Activated CD4-positive, alpha-beta T cell treated with anti-CD3 and anti-CD28 coated beads, Interleukin-10, Interleukin-2, amounts not matched to agents 100 ng/mL and 50 ng/mL, durations not matched to agents 16 hours and 8 hours (primary cell): ENCODE results near the gene CHD5.

Experiments used
- DNase-seq: peaks from one replicate; pipeline ENCODE4 v3.0.0-alpha.2; 2020

CHD5 gene

DNA sequence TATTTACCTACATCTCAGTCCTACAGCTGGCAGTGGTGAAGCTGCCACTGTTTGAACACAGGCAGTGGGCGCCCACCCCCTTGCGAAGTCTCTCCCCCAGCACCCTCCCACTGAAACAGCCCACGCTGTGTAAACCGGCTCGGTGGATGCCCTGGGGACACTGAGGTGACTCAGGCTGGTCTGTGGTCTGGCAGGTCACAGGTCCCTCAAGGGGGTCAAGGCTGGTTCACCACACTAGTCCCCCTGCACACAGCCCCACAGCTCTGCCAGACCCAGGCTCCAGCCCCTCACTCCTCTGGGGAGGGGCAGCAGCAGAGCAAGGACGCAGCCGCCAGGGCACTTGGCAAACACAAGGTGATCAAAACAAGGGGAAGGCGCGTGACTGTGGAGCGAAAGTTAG lies 7.6 kb downstream of the CHD5 start:
- DNase-seq, result no peak

DNA sequence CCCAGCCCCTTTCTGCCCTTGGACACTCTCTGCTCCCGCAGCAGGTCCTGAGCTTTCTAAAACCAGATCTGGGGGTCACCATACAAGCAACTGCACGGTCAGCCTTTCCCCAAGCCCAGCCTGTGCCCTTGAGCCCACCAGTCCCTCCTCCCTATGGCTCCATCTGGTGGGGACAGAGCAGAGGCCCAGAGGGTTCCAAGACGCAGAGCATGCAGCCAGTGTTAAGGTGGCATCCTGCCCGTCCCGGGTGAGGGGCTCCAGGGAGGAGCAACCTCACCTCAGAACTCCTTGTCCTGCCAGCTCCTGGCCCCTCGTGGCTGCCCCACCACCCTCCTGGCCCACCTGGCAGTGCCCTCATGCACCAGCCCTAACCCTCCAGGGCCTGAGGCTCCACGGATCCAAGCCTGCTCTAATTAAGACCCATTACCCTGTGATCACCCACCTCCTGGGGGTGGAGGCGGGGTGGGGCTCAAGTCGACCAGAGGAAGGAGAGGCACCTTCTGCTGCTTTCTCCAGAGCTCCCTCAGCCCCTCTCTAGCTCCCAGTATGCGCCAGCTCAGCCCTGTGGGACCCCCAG lies 8.5 kb downstream of the CHD5 start:
- no peak for DNase-seq

DNA sequence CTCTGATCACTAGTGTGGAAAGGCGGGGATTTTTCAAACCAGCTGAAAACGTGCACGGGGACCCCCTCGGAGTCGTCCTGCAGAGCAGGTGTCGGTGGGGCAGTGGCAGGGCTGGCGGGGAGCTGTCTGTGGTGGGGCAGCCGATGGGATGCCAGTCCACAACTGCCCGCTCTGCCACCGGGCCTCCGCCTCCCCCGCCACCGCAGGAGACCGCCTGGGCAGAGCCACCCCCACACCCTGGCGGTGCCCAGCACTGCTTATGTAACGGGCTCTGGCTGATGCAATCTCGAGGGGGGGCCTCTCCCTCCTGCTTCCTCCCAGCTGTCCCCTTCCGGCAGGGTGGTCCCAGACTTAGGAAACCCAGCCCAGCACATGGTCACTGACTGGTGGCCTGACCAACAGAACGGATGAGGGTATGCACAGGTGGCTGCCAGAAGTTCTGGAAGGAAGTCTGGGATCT lies 9.3 kb downstream of the CHD5 start:
- no peak for DNase-seq

DNA sequence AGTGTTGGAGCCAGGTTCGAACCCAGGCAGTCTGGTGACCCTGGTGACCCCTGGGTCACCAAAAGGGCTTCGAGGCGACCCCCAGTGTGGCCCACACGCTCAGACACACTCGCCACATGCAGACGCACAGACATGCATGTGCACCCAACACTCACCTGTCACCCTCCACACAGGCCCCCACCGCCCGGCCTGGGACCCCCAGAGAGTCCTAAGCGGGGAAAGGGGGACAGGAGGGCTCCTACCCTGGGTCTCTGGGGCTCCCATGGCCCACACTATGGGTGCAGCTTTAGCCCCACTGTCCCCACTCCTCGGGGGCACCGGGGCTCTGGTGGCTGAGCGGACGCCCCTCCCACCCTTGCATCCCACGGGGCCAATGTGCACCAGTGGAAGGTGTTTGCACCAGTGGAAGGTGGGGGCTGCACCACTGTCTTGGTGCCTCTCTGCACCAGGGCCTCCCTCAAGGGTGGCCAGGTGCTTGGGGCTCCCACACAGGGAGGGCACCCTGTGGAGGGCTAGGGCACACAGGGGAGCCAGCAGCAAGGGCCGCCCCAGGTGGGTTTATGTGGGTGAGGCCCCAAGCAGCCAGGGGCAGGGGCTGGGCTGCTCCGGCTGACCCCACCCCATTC lies 9.9 kb downstream of the CHD5 start:
- DNase-seq, result no peak

DNA sequence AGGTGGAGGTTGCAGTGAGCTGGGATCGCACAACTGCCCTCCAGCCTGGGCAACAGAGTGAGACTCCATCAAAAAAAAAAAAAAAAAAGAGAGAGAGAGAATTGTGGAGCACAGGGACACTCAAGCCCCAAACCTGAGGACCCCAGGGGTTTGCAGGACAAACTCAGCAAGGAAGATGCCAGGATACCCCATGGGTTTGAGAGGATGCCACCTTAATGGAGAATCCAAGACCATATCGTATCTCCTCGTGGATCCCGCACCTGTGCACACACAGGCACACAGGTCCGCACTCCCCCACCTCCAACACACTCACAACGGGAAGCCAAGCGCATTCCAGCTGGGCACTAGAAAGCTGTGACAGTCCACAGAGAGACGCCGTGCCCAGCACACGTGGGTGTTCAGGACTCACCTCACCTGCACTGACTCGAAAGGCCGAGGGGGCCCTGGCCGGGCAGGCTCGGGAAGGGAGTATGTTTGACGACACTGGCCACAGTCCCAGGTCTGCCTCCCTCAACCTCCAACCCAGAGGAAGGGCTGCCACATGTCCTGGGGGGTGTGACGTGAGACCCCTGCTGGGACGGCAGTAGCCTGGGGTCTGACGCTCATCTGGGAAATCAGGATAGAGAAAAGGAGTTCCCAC lies 11.1 kb downstream of the CHD5 start:
- DNase-seq, result no peak

DNA sequence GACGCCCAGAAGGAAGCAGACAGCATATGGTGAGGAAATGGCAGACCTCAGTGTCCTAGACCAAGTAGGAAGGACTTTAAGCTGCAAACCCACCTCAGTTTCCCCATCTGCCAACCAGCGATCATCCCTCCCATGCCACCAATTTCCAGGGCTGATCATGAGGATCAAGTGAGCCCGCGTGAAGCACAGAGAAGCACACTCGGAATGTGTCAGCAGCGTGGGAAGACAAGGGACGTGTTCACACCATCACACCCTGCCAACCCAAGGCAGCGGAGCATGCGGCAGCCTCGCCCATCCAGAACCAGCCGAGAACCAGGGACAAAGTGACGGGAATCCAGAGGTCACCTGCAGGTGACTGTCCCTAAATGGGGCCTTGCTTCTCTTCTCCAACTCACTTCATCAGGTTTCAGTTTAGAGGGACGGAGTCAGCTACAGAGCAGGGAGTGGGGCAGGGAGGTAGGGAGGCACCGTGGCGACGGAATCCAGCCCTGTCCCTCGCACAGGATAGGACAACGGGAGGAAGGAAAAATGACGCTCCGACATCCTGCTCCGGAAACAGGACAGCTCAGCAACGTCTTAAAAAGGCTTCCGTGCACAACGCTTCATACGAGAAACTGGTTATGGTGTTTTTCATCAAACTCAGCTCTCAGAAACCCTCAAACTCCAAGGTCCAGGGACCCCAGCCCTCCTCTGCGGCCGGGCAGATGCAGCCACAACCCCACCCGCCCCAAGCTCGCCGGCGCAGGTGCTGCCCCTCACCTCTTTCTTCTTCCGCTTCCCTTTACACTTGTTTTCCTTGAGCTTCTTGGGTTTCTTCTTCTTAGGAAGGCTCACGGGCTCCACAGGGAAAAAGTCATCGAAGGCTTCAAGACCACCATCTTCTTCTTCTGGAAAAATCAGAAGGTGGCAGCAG lies 12.5 kb downstream of the CHD5 start:
- no peak for DNase-seq

DNA sequence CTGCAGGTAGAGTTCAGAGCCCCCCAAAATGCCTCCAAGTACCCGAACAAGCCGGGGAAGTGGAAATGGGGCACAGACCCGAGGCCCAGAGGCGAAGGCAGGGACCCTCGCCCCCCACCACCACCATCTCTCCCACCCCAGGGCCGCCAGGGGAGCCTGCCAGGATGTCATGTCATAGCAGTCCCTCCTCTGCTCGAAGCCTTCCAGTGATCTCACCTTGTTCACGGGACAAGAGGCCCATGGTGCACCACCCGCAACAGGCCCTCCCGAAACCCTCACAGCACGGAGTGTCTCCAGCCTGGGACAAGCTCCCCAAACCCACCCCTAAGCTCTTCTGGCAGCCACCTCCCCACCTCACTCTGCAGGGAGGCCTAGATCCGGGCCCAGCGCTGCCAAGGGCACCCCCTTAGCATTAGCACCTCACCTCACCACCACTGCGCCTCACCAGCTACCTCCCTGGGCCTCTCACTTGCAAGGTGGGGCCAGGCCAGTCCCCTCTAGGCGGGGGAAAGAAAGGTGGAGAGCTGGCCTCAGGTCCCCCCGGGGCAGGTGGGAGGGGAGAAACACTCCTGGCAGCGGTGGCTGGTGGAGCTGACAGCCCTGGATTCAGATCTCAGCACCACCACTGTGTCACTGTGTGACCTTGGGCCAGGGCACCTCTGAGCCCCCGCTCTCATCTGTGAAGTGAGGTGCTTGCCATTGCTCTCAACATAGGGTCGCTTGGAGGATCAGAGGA lies 13.3 kb downstream of the CHD5 start:
- DNase-seq, result no peak

DNA sequence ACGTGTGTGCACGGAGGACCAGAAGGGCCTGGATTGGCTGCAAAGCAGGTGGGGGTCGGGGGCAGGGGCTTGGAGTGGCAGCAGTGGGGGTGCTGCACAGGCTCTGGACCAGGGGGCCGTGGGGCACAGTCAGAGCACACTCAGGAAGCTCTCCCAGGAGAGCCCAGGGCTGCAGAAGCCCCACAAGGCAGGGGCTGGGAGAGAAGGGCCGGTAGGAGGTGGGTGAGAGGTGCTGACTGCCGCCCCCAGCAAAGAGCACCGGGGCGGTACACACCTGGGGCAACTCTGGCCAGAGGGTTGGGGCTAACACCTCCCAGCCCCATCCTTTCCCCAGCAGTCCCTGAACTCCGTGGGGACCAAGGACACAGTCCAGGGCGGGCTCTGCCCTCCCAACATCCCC lies 13.9 kb downstream of the CHD5 start:
- DNase-seq, result no peak

DNA sequence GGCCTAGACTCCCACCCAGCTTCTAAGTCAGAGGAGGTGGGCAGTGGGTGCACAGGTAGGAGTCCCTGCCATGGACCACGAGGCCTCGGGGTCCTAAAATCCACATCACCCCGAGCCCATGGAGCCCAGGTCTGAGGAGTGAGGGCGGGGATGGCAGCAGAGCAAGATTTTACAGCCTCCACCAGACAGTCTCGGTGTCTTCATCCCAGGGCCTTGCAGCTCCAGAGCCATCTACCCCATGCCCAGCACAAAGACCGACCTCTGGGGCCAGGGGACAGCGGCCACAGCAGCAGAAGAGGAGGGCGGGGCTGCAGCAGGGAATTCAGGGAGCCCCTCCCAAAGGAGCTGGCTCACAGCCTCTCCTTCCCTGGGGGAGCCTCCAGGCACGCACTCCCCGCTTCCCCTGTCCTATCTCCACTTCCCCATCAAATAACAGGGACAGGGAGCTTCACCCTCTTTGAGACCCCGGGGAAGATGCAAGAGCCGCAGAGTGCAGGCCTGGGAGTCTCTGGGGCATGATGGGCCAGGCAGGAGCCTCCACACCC lies 14.6 kb downstream of the CHD5 start:
- DNase-seq, result no peak

DNA sequence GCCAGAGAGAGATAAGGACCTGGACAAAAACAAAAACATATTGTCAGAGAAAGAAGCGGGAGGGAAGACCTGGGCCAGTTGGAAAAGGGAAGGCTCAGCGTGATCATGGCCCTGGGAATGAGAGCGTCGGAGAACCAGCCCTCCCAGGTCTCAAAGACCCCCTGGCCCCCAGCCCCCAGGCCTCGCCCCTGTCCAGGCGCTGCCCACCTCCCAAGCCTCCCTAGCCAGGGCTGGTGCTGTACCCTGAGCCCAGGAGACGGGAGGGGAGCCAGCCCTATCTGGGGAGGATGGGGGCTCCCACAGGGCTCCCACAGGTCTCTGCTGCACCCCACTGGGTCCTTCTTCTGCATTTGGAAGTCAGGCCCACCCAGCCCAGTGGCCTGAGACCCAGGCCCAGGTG lies 15.1 kb downstream of the CHD5 start:
- no peak for DNase-seq

DNA sequence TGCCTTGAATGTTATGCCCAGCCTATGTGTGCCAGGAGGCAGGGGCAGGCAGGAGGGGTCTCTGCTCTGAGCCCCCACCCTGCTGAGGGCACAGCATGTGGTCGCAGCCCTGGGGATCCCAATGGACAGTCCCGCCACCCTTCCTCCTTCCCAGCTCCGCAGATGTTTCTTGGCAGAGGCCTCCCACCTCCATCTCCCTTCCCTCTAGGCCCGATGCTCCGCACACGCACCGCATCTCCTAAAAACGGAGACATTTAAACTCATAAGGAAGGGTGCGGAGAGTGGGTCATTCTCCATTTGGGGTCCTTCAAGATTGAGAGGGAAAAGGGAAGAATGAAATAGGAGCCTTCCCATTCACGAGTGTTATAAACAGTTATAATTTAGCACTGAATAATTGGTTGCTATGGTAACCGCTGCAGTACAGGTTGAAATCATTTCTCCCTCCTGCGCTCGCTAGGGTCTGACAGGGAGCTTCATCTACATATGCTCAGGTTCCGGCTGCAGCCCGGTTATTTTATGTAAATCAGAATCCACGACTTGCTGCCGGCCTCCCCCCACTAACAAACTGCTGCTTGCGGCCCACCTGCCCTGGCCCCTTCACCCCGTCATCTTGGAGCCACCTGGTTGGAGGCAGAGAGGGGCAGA lies 16.0 kb downstream of the CHD5 start:
- no peak for DNase-seq

DNA sequence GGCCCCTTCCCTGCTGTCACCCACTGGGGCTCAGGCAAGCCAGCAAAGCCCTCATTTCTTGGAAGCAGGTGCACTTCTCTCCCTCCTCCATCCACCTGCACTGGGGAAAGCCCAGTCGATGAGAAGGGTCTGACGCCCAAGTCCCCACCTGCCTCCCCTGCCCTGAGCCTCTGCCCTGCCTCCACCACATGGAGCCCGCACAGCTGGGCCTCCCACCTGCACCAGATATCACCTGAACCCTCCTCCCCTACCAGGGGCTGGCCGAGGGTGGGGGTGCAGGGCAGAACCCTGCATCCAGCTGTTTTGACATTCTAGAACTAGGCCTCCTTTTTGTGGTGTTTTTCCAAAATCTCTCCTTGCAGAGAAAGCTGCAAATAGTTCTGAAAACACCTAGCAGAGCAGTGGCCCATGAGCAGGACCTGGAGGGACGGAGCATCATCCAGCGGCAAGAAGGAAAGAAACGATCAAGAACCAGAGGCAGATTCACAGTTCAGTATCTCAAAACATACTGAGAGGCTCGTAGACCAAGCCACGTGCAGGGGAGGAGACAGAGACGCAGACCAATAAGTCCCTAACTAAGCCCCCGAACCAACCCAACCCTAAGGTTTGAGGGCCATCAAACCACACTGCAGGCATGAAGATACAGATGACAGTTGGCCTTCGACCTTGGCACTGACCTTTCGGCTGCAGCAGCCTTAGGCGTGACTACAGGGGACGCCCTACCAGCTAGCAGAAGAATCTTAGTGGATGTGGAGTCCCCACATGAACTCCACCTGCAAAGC lies 16.7 kb downstream of the CHD5 start:
- DNase-seq, result no peak

DNA sequence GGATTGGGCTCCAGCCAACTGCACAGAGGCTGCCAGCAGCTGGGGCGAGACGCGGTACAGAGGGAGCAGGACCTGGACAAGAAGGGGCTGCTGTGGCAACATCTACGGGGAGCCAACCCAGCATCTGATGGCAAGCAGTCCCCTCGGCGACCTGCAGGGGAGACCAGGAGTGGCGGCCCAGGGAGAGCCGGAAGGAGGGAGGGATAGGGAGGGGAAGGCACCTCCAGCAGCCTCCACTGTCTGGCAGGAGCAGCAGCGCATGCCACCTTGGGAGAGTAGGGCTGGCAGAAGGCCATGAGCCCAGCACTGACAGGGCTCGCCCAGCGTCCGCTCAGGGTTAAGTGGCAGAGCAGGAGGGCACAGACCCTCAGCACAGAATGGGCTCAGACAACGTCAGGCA lies 17.3 kb downstream of the CHD5 start:
- DNase-seq, result no peak

DNA sequence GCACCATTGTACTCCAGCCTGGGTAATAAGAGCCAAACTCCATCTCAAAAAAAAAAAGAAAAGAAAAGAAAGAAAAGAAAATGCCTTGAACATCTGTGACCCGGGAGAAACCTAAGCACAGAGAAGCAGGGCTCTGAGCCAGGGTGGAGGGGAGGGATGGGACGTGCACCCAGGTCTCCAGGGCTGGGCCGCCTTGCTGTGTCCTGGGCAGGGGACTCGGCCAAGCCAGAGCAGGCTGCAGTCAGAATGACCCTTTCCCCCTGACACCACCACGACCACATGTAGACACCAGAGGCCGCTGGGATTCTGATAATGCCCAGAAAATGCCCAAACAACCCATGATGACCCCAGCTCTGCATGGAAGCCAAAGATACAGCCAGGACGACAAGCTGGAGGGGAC lies 17.8 kb downstream of the CHD5 start:
- DNase-seq, result no peak

DNA sequence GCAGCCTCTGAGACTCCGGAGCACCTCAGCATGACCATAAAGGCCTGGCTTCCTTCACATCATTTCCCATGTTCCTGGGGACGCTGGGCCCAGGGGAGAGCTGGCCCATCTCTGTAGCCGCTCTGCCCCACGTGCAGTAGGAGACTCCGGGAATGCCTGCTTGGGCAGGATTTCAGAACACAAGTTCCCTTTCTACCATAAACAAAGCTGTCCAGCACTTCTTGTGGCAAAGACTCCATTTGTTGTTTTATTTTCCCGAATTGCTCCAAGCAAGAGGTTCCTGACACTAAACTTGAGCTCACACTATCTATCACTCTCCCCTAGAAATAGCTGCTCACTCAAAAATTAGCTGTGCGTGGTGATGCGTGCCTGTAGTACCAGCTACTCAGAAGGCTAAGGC lies 21.9 kb downstream of the CHD5 start:
- no peak for DNase-seq

DNA sequence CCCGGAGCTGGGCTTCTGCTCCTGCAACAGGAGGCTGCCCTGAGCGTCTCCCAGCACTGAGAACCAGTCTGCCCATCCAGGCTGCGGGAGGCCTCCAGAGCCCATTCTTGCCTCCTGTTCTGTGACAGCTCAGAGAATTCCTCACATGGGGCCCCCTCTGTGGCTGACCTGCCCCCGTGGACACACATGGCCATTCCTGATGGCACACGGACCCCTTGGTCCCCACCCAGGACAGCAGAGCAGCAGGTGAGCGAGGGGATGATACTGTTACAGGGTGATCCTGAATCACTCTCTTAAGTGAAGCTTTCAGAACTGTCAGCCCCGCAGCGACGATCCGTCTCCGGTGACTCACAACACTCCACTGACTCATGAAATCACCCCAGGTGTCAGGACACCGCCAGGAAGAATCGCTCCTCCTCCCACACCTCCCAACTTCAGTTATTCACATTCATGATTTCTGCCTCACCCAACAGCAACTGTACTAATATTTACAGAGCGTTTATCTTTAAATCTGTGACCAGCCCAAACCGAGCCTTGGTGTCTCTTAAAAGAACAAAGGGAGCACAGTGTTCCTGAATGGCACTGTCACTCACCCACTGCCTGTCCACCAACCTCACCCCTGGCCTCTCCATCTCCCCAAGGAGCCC lies 22.5 kb downstream of the CHD5 start:
- DNase-seq, result peak; percentile 43

DNA sequence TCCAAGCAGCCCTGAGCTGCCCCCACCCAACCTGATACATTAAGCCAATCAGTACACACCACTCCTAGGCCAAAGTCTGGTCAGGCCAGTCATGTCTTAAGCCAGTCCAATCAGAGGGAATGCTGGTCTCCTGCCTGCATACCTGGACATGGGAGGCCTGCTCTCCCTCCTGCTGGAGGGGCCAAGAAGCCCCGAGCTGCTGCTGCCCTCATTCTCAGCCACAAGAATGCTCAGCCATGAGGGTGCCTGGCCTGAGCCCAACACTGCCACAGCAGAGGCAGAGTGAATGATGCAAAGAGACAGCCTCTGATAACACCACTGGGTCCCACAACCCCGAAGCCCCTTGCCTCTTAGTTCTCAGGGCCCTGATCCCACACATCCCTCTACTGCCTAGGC lies 23.0 kb downstream of the CHD5 start:
- DNase-seq, result no peak

DNA sequence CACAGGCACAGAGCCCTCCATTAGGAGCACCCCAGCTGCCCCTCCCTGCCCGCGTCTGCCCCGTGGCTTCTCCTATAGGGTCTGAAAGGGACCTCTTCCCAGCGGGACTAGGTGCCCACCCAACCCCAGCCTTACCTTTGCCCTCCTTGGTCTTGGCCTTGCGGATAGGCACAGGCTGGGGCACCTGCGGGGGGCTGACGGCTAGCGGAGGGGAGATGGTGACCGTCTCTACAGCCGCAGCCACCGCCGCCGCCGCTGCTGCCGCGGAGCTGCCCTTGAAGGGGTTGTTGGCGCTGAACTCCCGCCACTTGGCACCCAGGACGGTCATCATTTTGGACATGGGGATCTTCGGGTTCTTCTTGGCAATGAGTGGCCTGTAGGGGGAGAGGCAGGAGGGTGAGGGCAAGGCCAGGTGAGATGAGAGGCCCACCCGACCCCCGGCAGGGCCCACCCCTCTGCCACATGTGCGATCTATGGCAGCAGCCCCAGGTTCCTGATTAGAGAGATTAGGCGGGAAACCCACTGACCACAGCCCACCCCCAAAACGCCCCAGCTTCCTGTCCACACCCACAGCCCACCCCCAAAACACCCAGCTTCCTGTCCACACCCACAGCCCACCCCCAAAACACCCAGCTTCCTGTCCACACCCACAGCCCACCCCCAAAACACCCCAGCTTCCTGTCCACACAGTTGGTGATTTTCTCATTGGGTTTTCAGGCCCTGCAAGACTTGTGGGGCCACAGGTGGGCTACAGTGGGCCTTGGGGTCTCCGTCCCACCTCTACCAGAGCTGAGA lies 25.4 kb downstream of the CHD5 start:
- no peak for DNase-seq

DNA sequence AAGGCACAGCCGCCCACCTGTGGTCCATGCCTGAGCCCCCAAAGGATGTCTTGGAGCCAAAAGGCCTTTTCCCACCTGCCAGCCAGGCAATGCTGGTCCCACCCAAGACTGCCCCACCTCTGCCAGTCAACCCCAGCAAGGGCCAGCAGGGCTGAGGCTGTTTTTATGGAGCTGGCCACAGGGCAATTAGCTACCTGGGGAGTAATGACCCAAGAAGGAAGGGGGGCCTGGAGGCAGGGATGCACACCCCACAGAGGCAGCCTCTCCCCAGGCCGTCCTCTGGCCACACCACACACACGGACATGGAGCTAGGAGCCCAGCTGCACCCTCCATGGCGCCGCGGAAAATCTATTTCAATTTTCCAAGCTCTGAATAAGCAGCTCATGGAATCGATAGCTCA lies 27.2 kb downstream of the CHD5 start:
- no peak for DNase-seq

DNA sequence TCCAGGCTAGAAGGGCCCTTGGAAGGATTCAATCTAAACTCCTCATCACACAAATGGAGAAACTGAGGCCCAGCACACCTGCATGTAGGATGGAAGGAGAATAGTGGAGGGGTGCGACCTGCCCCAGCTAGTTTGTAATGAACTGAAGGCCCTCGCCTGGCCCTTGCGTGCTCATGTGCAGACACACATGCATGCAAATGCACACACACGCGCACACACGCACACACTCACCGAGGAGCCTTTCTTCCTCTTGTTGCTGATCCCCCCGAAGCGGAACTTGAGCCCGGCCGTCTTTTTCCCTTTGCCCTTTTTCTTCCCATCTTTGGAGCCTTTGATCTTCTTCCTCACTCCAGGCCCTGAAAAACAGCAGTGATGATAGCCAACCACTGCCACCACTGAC lies 27.9 kb downstream of the CHD5 start:
- DNase-seq, result no peak
